Neural cell (in vitro differentiated cells): Measurements from ENCODE around the gene IQSEC1. TPM values are rescaled to one million over a fixed set of nuclear protein-coding genes. Genes with fewer than 3 reads are reported as not detected.

ENCODE experiments used
- H2AFZ ChIP-seq: fragments of 200-600, 300-800 bp; sonication (generic), shearing (Covaris generic); 2 replicates; pipeline ENCODE4 v1.6.0; 2014; ENCODE audit warnings: low read depth, mild to moderate bottlenecking, antibody characterized with exemption, low read length, moderate library complexity
- H3F3A ChIP-seq: fragments of 200-600 bp; shearing (Covaris generic); 2 replicates; pipeline ENCODE4 v1.6.1; 2016; ENCODE audit warnings: mild to moderate bottlenecking, moderate library complexity, mixed read lengths, antibody characterized with exemption, low read length; ENCODE audit not compliant: insufficient read depth, poor library complexity, severe bottlenecking
- H3K27ac ChIP-seq: fragments of 200-600, 300-800 bp; sonication (generic), shearing (Covaris generic); 2 replicates; pipeline ENCODE4 v1.5.1; 2014; ENCODE audit warnings: mild to moderate bottlenecking, low read length, moderate library complexity
- H3K27me3 ChIP-seq: fragments of 300-800, 200-600 bp; sonication (generic), shearing (Covaris generic); 2 replicates; pipeline ENCODE4 v1.6.0; 2014; ENCODE audit warnings: mild to moderate bottlenecking, low read depth, low read length, moderate library complexity; ENCODE audit not compliant: insufficient read depth
- H3K36me3 ChIP-seq: fragments of 300-800, 200-600 bp; sonication (generic), shearing (Covaris generic); 2 replicates; pipeline ENCODE4 v1.5.1; 2014; ENCODE audit warnings: mild to moderate bottlenecking, antibody characterized with exemption, low read length, moderate library complexity; ENCODE audit not compliant: insufficient read depth
- H3K4me2 ChIP-seq: fragments of 300-800, 200-600 bp; sonication (generic), shearing (Covaris generic); 2 replicates; pipeline ENCODE4 v1.6.0; 2014; ENCODE audit warnings: mild to moderate bottlenecking, low read length
- H3K4me3 ChIP-seq: fragments of 300-800, 200-600 bp; sonication (generic), shearing (Covaris generic); 2 replicates; pipeline ENCODE4 v1.5.1; 2014; ENCODE audit warnings: mild to moderate bottlenecking, low read length, moderate library complexity
- H3K79me2 ChIP-seq: fragments of 200-600 bp; shearing (Covaris generic); replicated peaks from 2 replicates; pipeline ENCODE4 v1.6.0; 2014; ENCODE audit warnings: mild to moderate bottlenecking, low read length, moderate library complexity; ENCODE audit not compliant: insufficient read depth
- H3K9ac ChIP-seq: fragments of 300-800, 200-600 bp; sonication (generic), shearing (Covaris generic); 2 replicates; pipeline ENCODE4 v1.6.1; 2016; ENCODE audit warnings: mild to moderate bottlenecking, low read length, mixed read lengths
- H3K9me2 ChIP-seq: fragments of 200-600 bp; shearing (Covaris generic); 2 replicates; pipeline ENCODE4 v1.6.1; 2016; ENCODE audit warnings: mild to moderate bottlenecking, low read length, mixed read lengths; ENCODE audit not compliant: insufficient read depth
- H3K9me3 ChIP-seq: fragments of 200-600, 300-800 bp; sonication (generic), shearing (Covaris generic); 2 replicates; pipeline ENCODE4 v1.6.1; 2016; ENCODE audit warnings: mild to moderate bottlenecking, mixed run types, low read length, moderate library complexity, mixed read lengths
- H4K20me1 ChIP-seq: fragments of 200-600 bp; shearing (Covaris generic); 2 replicates; pipeline ENCODE4 v1.6.1; 2016; ENCODE audit warnings: mild to moderate bottlenecking, mixed run types; ENCODE audit not compliant: insufficient read depth
- EP300 ChIP-seq: fragments of 450-650 bp; conservative IDR thresholded peaks from 2 replicates; pipeline ENCODE4 v1.6.1; 2014; ENCODE audit warnings: antibody characterized with exemption, mild to moderate bottlenecking, moderate library complexity; ENCODE audit not compliant: poor library complexity, severe bottlenecking
- EZH2 ChIP-seq: fragments of 200-600, 300-800 bp; shearing (Covaris generic), sonication (generic); IDR thresholded peaks from 2 replicates; pipeline ENCODE4 v1.6.1; 2014; ENCODE audit warnings: antibody characterized with exemption, low read length, borderline replicate concordance, mild to moderate bottlenecking; ENCODE audit not compliant: insufficient read depth, poor library complexity, severe bottlenecking
- MXI1 ChIP-seq: fragments of 450-650 bp; conservative IDR thresholded peaks from 2 replicates; pipeline ENCODE4 v1.6.1; 2014; ENCODE audit warnings: antibody characterized with exemption, mild to moderate bottlenecking; ENCODE audit not compliant: poor library complexity, severe bottlenecking
- POLR2AphosphoS5 ChIP-seq: IDR thresholded peaks from 2 replicates; pipeline ENCODE4 v1.6.1; 2012
- RAD21 ChIP-seq: fragments of 450-650 bp; conservative IDR thresholded peaks from 2 replicates; pipeline ENCODE4 v1.6.1; 2014; ENCODE audit warnings: antibody characterized with exemption, mild to moderate bottlenecking, moderate library complexity
- REST ChIP-seq: IDR thresholded peaks from 2 replicates; pipeline ENCODE4 v1.6.1; 2012; ENCODE audit warnings: borderline replicate concordance
- SMC3 ChIP-seq: fragments of 450-650 bp; conservative IDR thresholded peaks from 2 replicates; pipeline ENCODE4 v1.6.1; 2014; ENCODE audit warnings: antibody characterized with exemption, mild to moderate bottlenecking, moderate library complexity; ENCODE audit not compliant: poor library complexity
- TAF1 ChIP-seq: IDR thresholded peaks from 2 replicates; pipeline ENCODE4 v1.6.1; 2012; ENCODE audit warnings: low read depth
- polyA plus RNA-seq: library from polyadenylated mRNA; depleted of rRNA; stranded (reverse); fragments of >200 nt; gene quantifications from 2 replicates; pipeline ENCODE4 v1.2.3, GENCODE V29; 2014
- TF ChIP-seq, protein P1 (sequence below): fragments of 450-650 bp; IDR thresholded peaks from 2 replicates; pipeline ENCODE4 v1.5.1; 2014; ENCODE audit warnings: antibody characterized with exemption, mild to moderate bottlenecking, moderate library complexity; ENCODE audit not compliant: poor library complexity, severe bottlenecking

IQSEC1 gene
- polyA plus RNA-seq, 1 donor from 2014 or later: 6.0 TPM

DNA sequence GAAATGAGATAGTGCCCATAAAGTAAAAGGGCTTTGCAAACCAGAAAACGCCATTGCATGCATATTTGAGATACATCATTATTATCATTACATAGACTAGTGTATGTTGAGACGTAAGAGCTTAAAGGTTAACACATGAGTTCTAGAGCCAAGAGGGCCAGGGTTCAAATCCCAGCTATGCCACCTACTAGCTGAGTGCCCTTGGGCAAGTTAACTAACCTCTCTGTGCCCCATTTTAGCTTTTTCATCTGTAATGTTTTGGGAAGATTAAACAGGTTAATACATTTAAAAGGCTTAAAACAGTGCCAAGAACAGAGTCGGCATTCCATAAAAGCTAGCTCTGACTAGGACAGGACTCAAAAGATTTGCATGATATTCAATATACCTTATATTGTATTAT is 22.8 kb downstream of the IQSEC1 start:
- no peak overlapping the region for H3K9ac ChIP-seq
- H3K27ac ChIP-seq: no peak overlapping the region
- H3K9me3 ChIP-seq: no peaks in the 10 kb centered on the region
- TF ChIP-seq TAF1 (no peak), POLR2AphosphoS5 (no peak), EP300 (no peak), REST (no peak), MXI1 (no peak), EZH2 (no peak), RAD21 (no peak), SMC3 (no peak)
- TF ChIP-seq, protein P1, sequence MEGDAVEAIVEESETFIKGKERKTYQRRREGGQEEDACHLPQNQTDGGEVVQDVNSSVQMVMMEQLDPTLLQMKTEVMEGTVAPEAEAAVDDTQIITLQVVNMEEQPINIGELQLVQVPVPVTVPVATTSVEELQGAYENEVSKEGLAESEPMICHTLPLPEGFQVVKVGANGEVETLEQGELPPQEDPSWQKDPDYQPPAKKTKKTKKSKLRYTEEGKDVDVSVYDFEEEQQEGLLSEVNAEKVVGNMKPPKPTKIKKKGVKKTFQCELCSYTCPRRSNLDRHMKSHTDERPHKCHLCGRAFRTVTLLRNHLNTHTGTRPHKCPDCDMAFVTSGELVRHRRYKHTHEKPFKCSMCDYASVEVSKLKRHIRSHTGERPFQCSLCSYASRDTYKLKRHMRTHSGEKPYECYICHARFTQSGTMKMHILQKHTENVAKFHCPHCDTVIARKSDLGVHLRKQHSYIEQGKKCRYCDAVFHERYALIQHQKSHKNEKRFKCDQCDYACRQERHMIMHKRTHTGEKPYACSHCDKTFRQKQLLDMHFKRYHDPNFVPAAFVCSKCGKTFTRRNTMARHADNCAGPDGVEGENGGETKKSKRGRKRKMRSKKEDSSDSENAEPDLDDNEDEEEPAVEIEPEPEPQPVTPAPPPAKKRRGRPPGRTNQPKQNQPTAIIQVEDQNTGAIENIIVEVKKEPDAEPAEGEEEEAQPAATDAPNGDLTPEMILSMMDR: no peak
- H3K9me2 ChIP-seq: no peaks in the 10 kb centered on the region
- no peak overlapping the region for H2AFZ ChIP-seq
- no peaks in the 10 kb centered on the region for H3K79me2 ChIP-seq
- no peaks in the 10 kb centered on the region for H3K36me3 ChIP-seq
- H3F3A ChIP-seq: no peaks in the 10 kb centered on the region
- no peaks in the 10 kb centered on the region for H3K27me3 ChIP-seq
- no peak overlapping the region for H3K4me2 ChIP-seq
- no peak overlapping the region for H3K4me3 ChIP-seq
- H4K20me1 ChIP-seq: no peaks in the 10 kb centered on the region

DNA sequence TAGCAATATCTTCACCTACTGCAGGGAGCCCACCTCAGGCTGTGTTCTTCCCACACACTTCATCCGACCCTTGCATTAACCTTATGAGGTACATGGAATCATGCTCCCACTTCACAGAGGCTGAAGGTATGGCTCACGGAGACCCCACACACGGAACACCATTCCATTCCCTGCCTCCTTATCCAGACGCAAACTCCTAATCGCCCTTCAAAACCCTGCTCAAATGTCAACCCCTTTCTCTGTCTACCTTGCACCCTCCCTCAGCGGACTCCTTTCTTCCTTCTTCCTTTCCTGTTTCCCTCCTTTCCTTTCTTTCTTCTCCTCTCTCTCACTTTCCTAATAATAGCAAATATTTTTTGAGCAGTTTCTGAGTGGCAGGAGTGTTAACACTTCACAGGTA is 23.8 kb downstream of the IQSEC1 start:
- Histone ChIP-seq H3K4me3 (no peak overlapping the region), H3K9me2 (no peaks in the 10 kb centered on the region), H3K9me3 (no peaks in the 10 kb centered on the region), H3K9ac (no peak overlapping the region), H3K27ac (no peak overlapping the region), H3K27me3 (no peaks in the 10 kb centered on the region), H3K4me2 (no peak overlapping the region), H3F3A (no peaks in the 10 kb centered on the region), H3K79me2 (no peaks in the 10 kb centered on the region), H2AFZ (no peak overlapping the region), H3K36me3 (no peaks in the 10 kb centered on the region), H4K20me1 (no peaks in the 10 kb centered on the region)
- TF ChIP-seq EZH2: no peak
- TF ChIP-seq MXI1: no peak
- TF ChIP-seq POLR2AphosphoS5: no peak
- TF ChIP-seq TAF1: no peak
- TF ChIP-seq REST: no peak
- TF ChIP-seq SMC3: no peak
- TF ChIP-seq, protein P1: no peak
- no peak for TF ChIP-seq RAD21
- TF ChIP-seq EP300: no peak
